HEK293 (cell line): ENCODE data around the gene SCYL1.

Experiments used
- ATF2 ChIP-seq: fragments of 450-650 bp; formaldehyde crosslinking; IDR thresholded peaks from 2 replicates; pipeline ENCODE4 v1.5.1; 2016; ENCODE audit warnings: missing biosample characterization, missing genetic modification characterization, low read depth
- ELK4 ChIP-seq: IDR thresholded peaks from 2 replicates; pipeline ENCODE4 v1.6.1; 2011; ENCODE audit warnings: mild to moderate bottlenecking, low read depth, low read length, borderline replicate concordance
- FEZF1 ChIP-seq: fragments of 450-650 bp; formaldehyde crosslinking; IDR thresholded peaks from 2 replicates; pipeline ENCODE4 v1.5.1; 2016; ENCODE audit warnings: missing biosample characterization, missing genetic modification characterization
- IKZF3 ChIP-seq: fragments of 450-650 bp; IDR thresholded peaks from 2 replicates; pipeline ENCODE4 v1.5.0; 2018; ENCODE audit warnings: missing biosample characterization, mild to moderate bottlenecking, missing genetic modification characterization, moderate library complexity
- KLF16 ChIP-seq: fragments of 450-650 bp; formaldehyde crosslinking; IDR thresholded peaks from 2 replicates; pipeline ENCODE4 v1.5.1; 2017; ENCODE audit warnings: missing biosample characterization, missing genetic modification characterization
- MYNN ChIP-seq: fragments of 450-650 bp; formaldehyde crosslinking; IDR thresholded peaks from 2 replicates; pipeline ENCODE4 v1.5.1; 2016; ENCODE audit warnings: missing biosample characterization, missing genetic modification characterization, borderline replicate concordance
- OSR2 ChIP-seq: fragments of 450-650 bp; formaldehyde crosslinking; IDR thresholded peaks from 2 replicates; pipeline ENCODE4 v1.5.1; 2016; ENCODE audit warnings: missing biosample characterization, missing genetic modification characterization
- REPIN1 ChIP-seq: fragments of 450-650 bp; formaldehyde crosslinking; IDR thresholded peaks from 2 replicates; pipeline ENCODE4 v1.5.1; 2017; ENCODE audit warnings: missing biosample characterization, missing genetic modification characterization, low read depth
- REST ChIP-seq: fragments of 450-650 bp; formaldehyde crosslinking; IDR thresholded peaks from 2 replicates; pipeline ENCODE4 v1.5.1; 2016; ENCODE audit warnings: missing biosample characterization, missing genetic modification characterization
- SALL2 ChIP-seq: fragments of 450-650 bp; formaldehyde crosslinking; IDR thresholded peaks from 2 replicates; pipeline ENCODE4 v1.5.0; 2017; ENCODE audit warnings: missing biosample characterization, mild to moderate bottlenecking, missing genetic modification characterization, borderline replicate concordance
- SETDB1 ChIP-seq: IDR thresholded peaks from one replicate; pipeline ENCODE4 v1.6.1; 2017; ENCODE audit warnings: mild to moderate bottlenecking, low read length, moderate library complexity, mixed read lengths; ENCODE audit not compliant: insufficient read length
- TRIM28 ChIP-seq: IDR thresholded peaks from 2 replicates; pipeline ENCODE4 v1.6.1; 2011; ENCODE audit warnings: low read length, control low read depth, borderline replicate concordance
- TSHZ1 ChIP-seq: fragments of 450-650 bp; formaldehyde crosslinking; IDR thresholded peaks from 2 replicates; pipeline ENCODE4 v1.5.1; 2016; ENCODE audit warnings: missing biosample characterization, missing genetic modification characterization, borderline replicate concordance
- ZBTB1 ChIP-seq: fragments of 450-650 bp; formaldehyde crosslinking; IDR thresholded peaks from 2 replicates; pipeline ENCODE4 v1.5.1; 2016; ENCODE audit warnings: missing biosample characterization, missing genetic modification characterization
- ZEB2 ChIP-seq: fragments of 450-650 bp; formaldehyde crosslinking; IDR thresholded peaks from 2 replicates; pipeline ENCODE4 v1.5.1; 2016; ENCODE audit warnings: missing biosample characterization, missing genetic modification characterization
- ZFP69B ChIP-seq: fragments of 450-650 bp; formaldehyde crosslinking; IDR thresholded peaks from 2 replicates; pipeline ENCODE4 v1.5.1; 2016; ENCODE audit warnings: missing biosample characterization, missing genetic modification characterization
- ZNF175 ChIP-seq: fragments of 450-650 bp; formaldehyde crosslinking; IDR thresholded peaks from 2 replicates; pipeline ENCODE4 v1.5.1; 2016; ENCODE audit warnings: missing biosample characterization, missing genetic modification characterization
- ZNF2 ChIP-seq: fragments of 450-650 bp; formaldehyde crosslinking; IDR thresholded peaks from 2 replicates; pipeline ENCODE4 v1.5.1; 2016; ENCODE audit warnings: missing biosample characterization, missing genetic modification characterization
- ZNF202 ChIP-seq: fragments of 450-650 bp; formaldehyde crosslinking; IDR thresholded peaks from 2 replicates; pipeline ENCODE4 v1.5.1; 2016; ENCODE audit warnings: missing biosample characterization, missing genetic modification characterization, borderline replicate concordance
- ZNF214 ChIP-seq: fragments of 450-650 bp; formaldehyde crosslinking; IDR thresholded peaks from 2 replicates; pipeline ENCODE4 v1.5.1; 2017; ENCODE audit warnings: missing biosample characterization, mild to moderate bottlenecking, missing genetic modification characterization, borderline replicate concordance
- ZNF24 ChIP-seq: fragments of 450-650 bp; formaldehyde crosslinking; IDR thresholded peaks from 2 replicates; pipeline ENCODE4 v1.5.1; 2016; ENCODE audit warnings: missing biosample characterization, missing genetic modification characterization
- ZNF335 ChIP-seq: fragments of 450-650 bp; formaldehyde crosslinking; conservative IDR thresholded peaks from 2 replicates; pipeline ENCODE4 v1.5.1; 2016; ENCODE audit warnings: missing biosample characterization, missing genetic modification characterization
- ZNF416 ChIP-seq: fragments of 450-650 bp; formaldehyde crosslinking; IDR thresholded peaks from 2 replicates; pipeline ENCODE4 v1.5.1; 2016; ENCODE audit warnings: missing biosample characterization, missing genetic modification characterization
- ZNF488 ChIP-seq: fragments of 450-650 bp; formaldehyde crosslinking; IDR thresholded peaks from 2 replicates; pipeline ENCODE4 v1.5.1; 2016; ENCODE audit warnings: missing biosample characterization, missing genetic modification characterization
- ZNF629 ChIP-seq: fragments of 450-650 bp; formaldehyde crosslinking; IDR thresholded peaks from 2 replicates; pipeline ENCODE4 v1.5.1; 2017; ENCODE audit warnings: missing biosample characterization, missing genetic modification characterization
- ZNF692 ChIP-seq: fragments of 450-650 bp; formaldehyde crosslinking; IDR thresholded peaks from 2 replicates; pipeline ENCODE4 v1.5.1; 2016; ENCODE audit warnings: missing biosample characterization, missing genetic modification characterization
- ZNF747 ChIP-seq: fragments of 450-650 bp; formaldehyde crosslinking; IDR thresholded peaks from 2 replicates; pipeline ENCODE4 v1.5.1; 2016; ENCODE audit warnings: missing biosample characterization, missing genetic modification characterization
- ZNF768 ChIP-seq: fragments of 450-650 bp; formaldehyde crosslinking; IDR thresholded peaks from 2 replicates; pipeline ENCODE4 v1.5.1; 2018; ENCODE audit warnings: missing biosample characterization, mild to moderate bottlenecking, missing genetic modification characterization
- ZNF792 ChIP-seq: fragments of 450-650 bp; formaldehyde crosslinking; IDR thresholded peaks from 2 replicates; pipeline ENCODE4 v1.5.1; 2016; ENCODE audit warnings: missing biosample characterization, missing genetic modification characterization

Gene SCYL1

GRCh38 chr11:65559951-65560537 lies 35.2 kb downstream of the SCYL1 start (continued):
- TF ChIP-seq ATF2 (tag by site-specific recombination) (no peak), MYNN (tag by site-specific recombination) (peak; percentile 67), ZNF202 (no peak), ZNF24 (tag by site-specific recombination) (no peak), IKZF3 (0 out of 2 replicates have a peak, but pooled peaks have one; percentile 7), ZNF692 (tag by site-specific recombination) (peak; percentile 23; the same call in 1 of the 2 replicates), ZFP69B (tag by site-specific recombination) (no peak), ZNF214 (tag by site-specific recombination) (no peak), ZNF335 (tag by site-specific recombination) (no peak), TRIM28 (no peak), OSR2 (0 out of 2 replicates have a peak, but pooled peaks have one; percentile 27), ZNF2 (tag by site-specific recombination) (no peak), ZNF792 (no peak), ZEB2 (0 out of 2 replicates have a peak, but pooled peaks have one; percentile 25), SETDB1 (no peak), ZBTB1 (tag by site-specific recombination) (no peak), KLF16 (tag by site-specific recombination) (no peak), ZNF629 (peak; percentile 21; the same call in 1 of the 2 replicates), ELK4 (no peak), ZNF747 (tag by site-specific recombination) (no peak), ZNF175 (tag by site-specific recombination) (no peak), REPIN1 (tag by site-specific recombination) (no peak), SALL2 (no peak), TSHZ1 (tag by site-specific recombination) (peak; percentile 13; the same call in 1 of the 2 replicates), ZNF416 (tag by site-specific recombination) (no peak), REST (no peak), ZNF488 (tag by site-specific recombination) (no peak), FEZF1 (tag by site-specific recombination) (no peak), ZNF768 (tag by site-specific recombination) (no peak)
